Activated T-cell treated with anti-CD3 and anti-CD28 coated beads for 24 hours (primary cell): Measurements from ENCODE around the gene KHDC4.

ENCODE experiments used
- DNase-seq: peaks from one replicate; pipeline ENCODE4 v3.0.0-alpha.2; 2020; ENCODE audit warnings: low read depth

KHDC4 gene

DNA sequence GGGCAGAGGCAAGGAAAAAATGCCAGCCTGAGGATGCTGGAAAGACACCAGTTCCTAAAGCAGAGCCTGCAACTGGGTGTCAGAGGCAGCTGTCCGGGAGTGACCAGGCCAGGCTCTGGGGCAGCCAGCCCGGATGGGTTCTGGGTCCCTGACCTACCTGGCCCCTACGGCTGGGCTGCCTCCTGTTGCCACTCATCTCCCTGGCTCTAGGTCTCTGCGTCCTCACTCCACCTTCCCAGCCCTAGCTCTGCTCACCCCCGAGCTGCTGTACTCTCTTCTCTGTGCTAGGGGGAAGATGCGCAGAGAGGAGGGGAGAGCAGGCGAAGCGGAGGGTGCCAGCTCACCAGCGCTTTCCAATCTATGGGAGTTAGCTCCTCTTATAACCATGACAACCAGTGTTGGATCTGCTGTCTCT is 35.2 kb upstream of the KHDC4 start:
- DNase-seq, result no peak

DNA sequence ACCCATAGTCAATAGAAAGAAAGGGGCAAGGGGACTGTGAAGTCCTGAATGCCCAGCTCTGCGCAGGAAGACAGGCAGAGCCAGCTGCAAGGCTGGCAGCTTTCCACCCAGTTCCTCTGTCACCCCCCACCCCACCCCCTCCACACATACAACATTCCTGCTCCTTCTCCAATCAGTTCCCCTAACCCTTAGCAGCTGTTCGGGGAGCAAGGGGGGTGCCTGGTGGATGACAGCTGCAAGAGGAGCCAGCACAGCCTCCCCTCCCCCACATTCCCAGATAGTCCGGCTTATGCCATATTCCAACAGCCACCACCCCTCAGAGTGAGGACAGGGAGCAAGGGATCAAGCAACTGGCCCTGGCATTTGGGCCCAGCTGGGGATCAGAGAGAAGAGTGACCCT is 34.5 kb upstream of the KHDC4 start:
- no peak for DNase-seq

GRCh38 chr1:155968051-155968400 is 33.8 kb upstream of the KHDC4 start:
- DNase-seq, result no peak

DNA sequence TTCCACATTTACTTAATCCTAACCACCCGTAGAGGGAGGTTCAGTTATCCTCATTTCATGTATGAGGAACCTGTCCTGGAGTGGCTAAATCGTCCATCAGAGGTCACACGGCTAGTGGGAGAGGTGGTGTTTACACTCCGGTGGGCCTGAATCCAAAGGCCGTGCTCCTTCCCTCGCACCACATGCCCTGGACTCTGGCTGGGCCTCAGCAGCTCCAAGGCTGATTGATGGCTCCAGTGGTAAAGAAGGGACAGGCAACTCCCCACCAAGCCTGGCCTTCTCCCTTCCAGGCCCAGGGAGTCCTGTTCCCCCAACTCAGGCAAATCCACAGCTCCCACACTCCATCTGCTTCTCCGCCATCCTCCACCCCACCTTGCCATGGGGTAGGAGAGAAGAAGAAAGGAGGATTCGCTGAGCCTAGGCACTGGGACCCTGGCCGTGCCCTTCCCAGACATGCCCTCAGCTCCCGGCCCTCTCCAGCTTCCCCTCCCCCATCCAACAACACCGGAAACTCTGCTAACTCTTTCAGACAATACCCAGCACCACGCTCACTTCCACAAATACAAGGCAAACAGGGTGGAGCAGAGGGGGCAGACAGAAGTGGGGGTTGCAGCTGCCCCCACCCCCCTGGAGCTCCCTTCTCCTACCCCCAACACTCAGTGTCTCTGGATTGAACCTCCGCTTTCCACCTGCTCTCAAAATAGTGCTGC is 33.3 kb upstream of the KHDC4 start:
- no peak for DNase-seq

- DNase-seq, result no peak
Observed at GRCh38 chr1:155966750-155967149, 32.5 kb upstream of the KHDC4 start.

- DNase-seq, result no peak
Observed at GRCh38 chr1:155966135-155966534, 31.9 kb upstream of the KHDC4 start.

DNA sequence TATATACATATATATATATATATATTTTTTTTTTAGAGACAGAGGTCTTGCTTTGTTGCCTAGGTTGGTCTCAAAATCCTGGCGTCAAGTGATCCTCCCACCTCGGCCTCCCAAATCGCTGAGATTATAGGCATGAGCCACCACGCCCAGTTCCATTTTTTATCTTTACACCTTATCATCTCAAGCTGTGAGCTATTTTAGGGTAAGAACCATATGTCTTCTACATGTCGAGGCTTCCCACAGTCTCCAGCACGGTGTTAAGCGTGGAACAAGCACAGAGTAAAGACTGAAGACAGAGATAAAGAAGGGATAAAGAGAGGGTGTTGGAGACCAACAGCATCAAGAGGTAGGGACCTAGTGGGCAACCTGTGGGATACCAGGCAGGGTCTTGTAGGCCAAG is 30.0 kb upstream of the KHDC4 start:
- no peak for DNase-seq

DNA sequence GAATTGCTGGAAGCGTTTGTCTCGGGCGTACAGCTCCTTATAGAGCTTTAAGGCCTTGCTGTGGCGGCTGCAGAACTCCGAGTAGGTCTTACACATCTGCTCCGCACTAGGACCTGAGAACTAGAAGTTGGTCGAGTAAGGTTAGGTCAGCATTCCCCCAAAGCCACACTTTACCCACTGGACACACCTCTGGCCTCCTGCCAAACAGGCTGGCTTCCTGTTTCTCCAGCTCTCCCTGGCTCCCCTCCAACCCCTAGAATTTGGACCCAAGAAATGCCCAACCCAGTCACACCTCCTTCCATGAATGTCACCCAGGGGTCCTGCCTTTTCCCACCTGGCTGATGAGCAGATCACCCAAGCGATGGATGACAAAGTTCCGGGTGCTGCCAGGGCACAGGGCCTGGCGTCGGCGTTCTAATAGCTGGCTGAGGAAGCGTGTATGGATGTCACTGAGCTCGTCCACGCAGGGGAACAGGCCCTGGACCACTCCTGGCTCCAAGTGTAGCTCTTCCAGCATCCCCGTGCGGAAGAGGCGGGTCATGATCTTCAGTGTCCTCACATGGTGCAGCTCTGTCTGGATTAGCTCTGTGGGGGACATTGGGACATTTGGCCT is 28.5 kb upstream of the KHDC4 start:
- DNase-seq, result no peak

DNA sequence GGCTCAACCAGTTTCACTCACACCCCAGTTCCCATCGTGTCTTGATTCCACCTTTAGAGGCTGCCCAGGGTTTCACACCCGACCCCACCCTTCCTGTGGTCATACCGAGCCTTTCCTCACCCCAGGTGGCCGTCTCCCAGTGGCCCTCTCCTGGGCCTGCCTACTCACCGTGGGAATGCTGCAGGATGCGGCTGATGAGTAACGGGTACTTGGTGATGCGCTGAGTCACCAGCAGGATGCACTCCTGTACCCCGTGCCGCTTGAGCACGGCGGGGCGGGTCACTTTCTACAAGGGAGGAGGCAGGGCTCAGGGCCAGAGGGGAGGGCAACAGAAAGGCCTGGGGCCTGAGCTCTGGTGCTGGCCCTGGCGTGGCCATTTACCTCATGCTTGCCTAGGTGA is 27.7 kb upstream of the KHDC4 start:
- no peak for DNase-seq

DNA sequence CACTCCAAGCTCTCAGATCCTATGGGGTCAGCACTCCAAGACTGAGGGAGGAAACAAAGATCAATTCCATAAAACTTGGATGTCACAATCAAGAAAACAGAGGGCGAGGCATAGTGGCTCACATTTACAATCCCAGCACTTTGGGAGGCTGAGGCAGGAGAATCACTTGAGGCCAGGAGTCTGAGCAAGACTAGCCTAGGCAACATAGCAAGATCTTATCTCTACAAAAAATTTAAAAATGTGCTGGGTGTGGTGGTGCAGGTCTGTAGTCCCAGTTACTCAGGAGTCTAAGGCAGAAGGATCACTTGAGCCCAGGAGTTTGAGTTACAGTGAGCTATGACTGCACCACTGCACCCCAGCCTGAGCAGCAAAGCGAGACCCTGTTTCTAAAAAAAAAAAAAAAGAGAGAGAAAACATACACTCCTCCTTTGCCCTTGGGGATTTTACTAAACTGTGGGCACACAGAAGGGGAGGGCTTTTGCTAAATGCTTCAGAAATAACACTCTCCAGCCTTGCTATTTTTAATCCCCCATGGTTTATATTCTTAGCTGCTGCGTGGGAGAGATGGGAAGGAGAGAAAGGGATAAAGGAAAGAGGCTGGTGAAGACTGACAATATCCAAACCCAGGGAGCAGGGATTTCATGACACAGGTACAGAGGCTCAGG is 26.0 kb upstream of the KHDC4 start:
- no peak for DNase-seq

GRCh38 chr1:155957411-155957915 is 23.2 kb upstream of the KHDC4 start:
- DNase-seq, result no peak

DNA sequence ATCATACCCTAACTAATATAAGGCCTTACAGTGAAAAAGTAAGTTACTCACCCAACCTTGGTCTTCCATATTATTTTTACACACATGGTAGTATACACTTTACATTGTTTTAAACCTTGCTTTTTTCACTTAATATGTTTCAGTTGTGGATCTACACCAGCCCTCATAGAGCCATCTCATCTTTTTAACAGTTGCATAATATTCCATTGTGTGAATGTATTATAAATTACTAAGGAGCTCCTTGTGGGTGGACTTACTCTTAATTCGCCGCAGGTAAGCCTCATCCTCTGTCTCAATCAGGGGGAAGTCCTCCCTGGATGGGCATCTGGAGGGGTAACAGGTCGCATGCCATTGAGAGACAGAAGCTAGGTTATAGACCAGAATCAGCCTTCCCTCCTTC is 20.4 kb upstream of the KHDC4 start:
- DNase-seq, result no peak

GRCh38 chr1:155952505-155952890 is 18.3 kb upstream of the KHDC4 start:
- DNase-seq, result no peak

- DNase-seq, result no peak
Observed at GRCh38 chr1:155951753-155952504, 17.7 kb upstream of the KHDC4 start.

- DNase-seq, result no peak
Observed at GRCh38 chr1:155950829-155951228, 16.6 kb upstream of the KHDC4 start.

- DNase-seq, result no peak
Observed at GRCh38 chr1:155947741-155948140, 13.5 kb upstream of the KHDC4 start.

- no peak for DNase-seq
Observed at GRCh38 chr1:155947292-155947691, 13.1 kb upstream of the KHDC4 start.

GRCh38 chr1:155946633-155947219 is 12.5 kb upstream of the KHDC4 start:
- no peak for DNase-seq

- DNase-seq, result no peak
Observed at GRCh38 chr1:155944444-155944799, 10.2 kb upstream of the KHDC4 start.

GRCh38 chr1:155942578-155943141 is 8.4 kb upstream of the KHDC4 start:
- no peak for DNase-seq

DNA sequence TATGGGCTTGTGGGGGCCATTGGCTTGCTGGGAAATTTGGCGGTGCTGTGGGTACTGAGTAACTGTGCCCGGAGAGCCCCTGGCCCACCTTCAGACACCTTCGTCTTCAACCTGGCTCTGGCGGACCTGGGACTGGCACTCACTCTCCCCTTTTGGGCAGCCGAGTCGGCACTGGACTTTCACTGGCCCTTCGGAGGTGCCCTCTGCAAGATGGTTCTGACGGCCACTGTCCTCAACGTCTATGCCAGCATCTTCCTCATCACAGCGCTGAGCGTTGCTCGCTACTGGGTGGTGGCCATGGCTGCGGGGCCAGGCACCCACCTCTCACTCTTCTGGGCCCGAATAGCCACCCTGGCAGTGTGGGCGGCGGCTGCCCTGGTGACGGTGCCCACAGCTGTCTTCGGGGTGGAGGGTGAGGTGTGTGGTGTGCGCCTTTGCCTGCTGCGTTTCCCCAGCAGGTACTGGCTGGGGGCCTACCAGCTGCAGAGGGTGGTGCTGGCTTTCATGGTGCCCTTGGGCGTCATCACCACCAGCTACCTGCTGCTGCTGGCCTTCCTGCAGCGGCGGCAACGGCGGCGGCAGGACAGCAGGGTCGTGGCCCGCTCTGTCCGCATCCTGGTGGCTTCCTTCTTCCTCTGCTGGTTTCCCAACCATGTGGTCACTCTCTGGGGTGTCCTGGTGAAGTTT is 7.8 kb upstream of the KHDC4 start:
- DNase-seq, result no peak
